Liver (tissue), 9 donors: ENCODE results near the gene STXBP4. TPM values are rescaled to one million over a fixed set of nuclear protein-coding genes. Genes with fewer than 3 reads are reported as not detected.

Experiments used
- DNase-seq: peaks from one replicate; pipeline ENCODE4 v3.0.0-alpha.2; 2017; ENCODE audit warnings: low spot score
- H3K27ac ChIP-seq, 2 donors: one replicate each; pipeline ENCODE4 v1.7.0; 2013; ENCODE audit warnings: inconsistent platforms in 2 of 2, low read length in 2 of 2, control low read depth in 1 of 2, low read depth in 1 of 2, mild to moderate bottlenecking in 1 of 2
- H3K27me3 ChIP-seq, 4 donors: one replicate each; pipeline versions ENCODE4 v1.6.1 to v1.7.0; 2013; ENCODE audit warnings: low read length in 3 of 4, inconsistent platforms in 1 of 4, mild to moderate bottlenecking in 1 of 4, moderate library complexity in 1 of 4; ENCODE audit not compliant: control insufficient read depth in 4 of 4, insufficient read depth in 4 of 4
- H3K36me3 ChIP-seq, 4 donors: one replicate each; pipeline versions ENCODE4 v1.6.1 to v1.7.0; 2013; ENCODE audit warnings: low read length in 3 of 4, mild to moderate bottlenecking in 3 of 4, low read depth in 1 of 4, moderate library complexity in 1 of 4; ENCODE audit not compliant: control insufficient read depth in 4 of 4, insufficient read depth in 3 of 4
- H3K4me1 ChIP-seq, 4 donors: one replicate each; pipeline versions ENCODE4 v1.6.1 to v1.7.0; 2013; ENCODE audit warnings: low read length in 3 of 4, mild to moderate bottlenecking in 3 of 4, moderate library complexity in 1 of 4; ENCODE audit not compliant: control insufficient read depth in 4 of 4, insufficient read depth in 4 of 4
- H3K4me3 ChIP-seq, 3 donors: one replicate each; pipeline versions ENCODE4 v1.6.1 to v1.7.0; 2013; ENCODE audit warnings: low read length in 3 of 3, control low read depth in 1 of 3, low read depth in 1 of 3, mild to moderate bottlenecking in 1 of 3
- H3K9ac ChIP-seq, 2 donors: one replicate each; pipeline ENCODE4 v1.7.0; 2013; ENCODE audit warnings: low read length in 2 of 2, mild to moderate bottlenecking in 2 of 2, moderate library complexity in 2 of 2, control low read depth in 1 of 2, low read depth in 1 of 2
- H3K9me3 ChIP-seq, 4 donors: one replicate each; pipeline versions ENCODE4 v1.6.1 to v1.7.0; 2013; ENCODE audit warnings: low read length in 3 of 4; ENCODE audit not compliant: control insufficient read depth in 4 of 4
- ATF3 ChIP-seq: IDR thresholded peaks from 2 replicates; pipeline ENCODE4 v1.6.1; 2016; ENCODE audit warnings: antibody characterized with exemption
- CTCF ChIP-seq: fragments of 150-350 bp; IDR thresholded peaks from 2 replicates; pipeline ENCODE4 v1.5.1; 2017; ENCODE audit warnings: improper control_type of control experiment, low read depth, low read length; ENCODE audit not compliant: missing input control
- EGR1 ChIP-seq, 2 donors: IDR thresholded peaks; 2 replicates each; pipeline ENCODE4 v1.6.1; 2016 to 2018; ENCODE audit warnings: antibody characterized with exemption in 2 of 2, low read depth in 2 of 2
- FOXA1 ChIP-seq: IDR thresholded peaks from 2 replicates; pipeline ENCODE4 v1.6.1; 2016; ENCODE audit warnings: antibody characterized with exemption
- FOXA2 ChIP-seq: IDR thresholded peaks from 2 replicates; pipeline ENCODE4 v1.6.1; 2016; ENCODE audit warnings: antibody characterized with exemption
- GABPA ChIP-seq, 2 donors: IDR thresholded peaks in 1 of 2; conservative IDR thresholded peaks in 1 of 2; 2 replicates each; pipeline ENCODE4 v1.6.1; 2016; ENCODE audit warnings: antibody characterized with exemption in 2 of 2, mild to moderate bottlenecking in 1 of 2, moderate library complexity in 1 of 2
- HNF4A ChIP-seq, 2 donors: conservative IDR thresholded peaks; 2 replicates each; pipeline ENCODE4 v1.6.1; 2016; ENCODE audit warnings: antibody characterized with exemption in 2 of 2, mild to moderate bottlenecking in 2 of 2
- HNF4G ChIP-seq: IDR thresholded peaks from 2 replicates; pipeline ENCODE4 v1.6.1; 2016; ENCODE audit warnings: antibody characterized with exemption
- JUND ChIP-seq, 2 donors: IDR thresholded peaks; 2 replicates each; pipeline ENCODE4 v1.6.1; 2016; ENCODE audit warnings: antibody characterized with exemption in 2 of 2
- MAX ChIP-seq: IDR thresholded peaks from 2 replicates; pipeline ENCODE4 v1.6.1; 2016; ENCODE audit warnings: antibody characterized with exemption
- NR2F2 ChIP-seq: IDR thresholded peaks from 2 replicates; pipeline ENCODE4 v1.6.1; 2016; ENCODE audit warnings: antibody characterized with exemption
- RAD21 ChIP-seq, 2 donors: IDR thresholded peaks; 2 replicates each; pipeline ENCODE4 v1.6.1; 2016; ENCODE audit warnings: antibody characterized with exemption in 2 of 2, mild to moderate bottlenecking in 2 of 2
- REST ChIP-seq: IDR thresholded peaks from 2 replicates; pipeline ENCODE4 v1.6.1; 2016; ENCODE audit warnings: antibody characterized with exemption, mild to moderate bottlenecking
- RXRA ChIP-seq, 2 donors: IDR thresholded peaks; 2 replicates each; pipeline ENCODE4 v1.6.1; 2017 to 2018; ENCODE audit warnings: antibody characterized with exemption in 2 of 2, mild to moderate bottlenecking in 1 of 2
- TAF1 ChIP-seq: conservative IDR thresholded peaks from 2 replicates; pipeline ENCODE4 v1.6.1; 2016; ENCODE audit warnings: antibody characterized with exemption, mild to moderate bottlenecking
- YY1 ChIP-seq: IDR thresholded peaks from 2 replicates; pipeline ENCODE4 v1.6.1; 2016; ENCODE audit warnings: antibody characterized with exemption, mild to moderate bottlenecking
- WGBS: extraction: QIAGEN DNeasy Blood & Tissue Kit; methylation state at CpG from one replicate; pipeline ENCODE4 v1.1.7; 2013; 5-methylcytosine and 5-hydroxymethylcytosine counted together
- polyA plus RNA-seq, 2 donors: library from polyadenylated mRNA; stranded (reverse) in 1 of 2; unstranded in 1 of 2; fragments of 200-250 nt in 1 of 2; fragments of >200 nt in 1 of 2; fragmentation: Nextera tagmentation in 1 of 2; extraction: Ambion mirVana in 1 of 2; gene quantifications; one replicate each; pipeline versions ENCODE4 v1.2.1 to v1.2.3, GENCODE V29; 2013 to 2015
- total RNA-seq, 2 donors: library from RNA; depleted of rRNA; stranded (reverse); fragments of >200 nt; gene quantifications; one replicate each; pipeline ENCODE4 v1.2.3, GENCODE V29; 2014
- donor health status: healthy.
- donor health status: healthy.
- donor health status: healthy.
- donor health status: healthy.
- donor health status: healthy.

Gene STXBP4
- total and polyA plus RNA-seq, 4 donors = 1.5 to 12.6 (median 3.5) TPM

GRCh38 chr17:55037828-55038227 is 69.3 kb downstream of the STXBP4 start:
- no peak overlapping the region for H3K9ac ChIP-seq
- 83% methylated on average over 1 of the region's 1 CpG for WGBS
- H3K9me3 ChIP-seq = no peaks in the 10 kb centered on the region
- H3K27ac ChIP-seq = no peak overlapping the region
- DNase-seq = no peak
- H3K4me1 ChIP-seq = no peaks in the 10 kb centered on the region
- TF ChIP-seq HNF4G = no peak
- no peak overlapping the region for H3K4me3 ChIP-seq
- H3K27me3 ChIP-seq = no peaks in the 10 kb centered on the region
- H3K36me3 ChIP-seq = no peaks in the 10 kb centered on the region

- Histone ChIP-seq H3K4me1 (no peaks in the 10 kb centered on the region), H3K27ac (no peak overlapping the region), H3K36me3 (no peaks in the 10 kb centered on the region), H3K9ac (no peak overlapping the region), H3K9me3 (no peaks in the 10 kb centered on the region), H3K4me3 (no peak overlapping the region), H3K27me3 (no peaks in the 10 kb centered on the region)
- 97% methylated on average over 1 of the region's 1 CpG for WGBS
- TF ChIP-seq YY1 (no peak), JUND (IDR thresholded peaks at IDR 0.05) (no peak), FOXA1 (no peak), FOXA2 (no peak), REST (no peak), HNF4G (no peak), ATF3 (no peak), RXRA (IDR thresholded peaks at IDR 0.05) (no peak), EGR1 (IDR thresholded peaks at IDR 0.05; ENCODE audit: low read depth in 2 of 2) (no peak), HNF4A (conservative IDR thresholded peaks at IDR 0.05) (no peak)
- no peak for DNase-seq
Observed at GRCh38 chr17:55038291-55038690, 69.7 kb downstream of the STXBP4 start.

GRCh38 chr17:55040611-55041010 is 72.0 kb downstream of the STXBP4 start:
- Histone ChIP-seq H3K36me3 (no peaks in the 10 kb centered on the region), H3K9me3 (no peaks in the 10 kb centered on the region), H3K27ac (no peak overlapping the region), H3K4me3 (no peak overlapping the region), H3K4me1 (no peaks in the 10 kb centered on the region), H3K27me3 (no peaks in the 10 kb centered on the region), H3K9ac (no peak overlapping the region)
- TF ChIP-seq CTCF (no peak), RAD21 (IDR thresholded peaks at IDR 0.05) (no peak), JUND (IDR thresholded peaks at IDR 0.05) (no peak), FOXA2 (no peak), NR2F2 (no peak), ATF3 (no peak), RXRA (IDR thresholded peaks at IDR 0.05) (no peak), TAF1 (no peak), REST (no peak), MAX (no peak), HNF4A (conservative IDR thresholded peaks at IDR 0.05) (no peak), YY1 (no peak), FOXA1 (no peak), EGR1 (IDR thresholded peaks at IDR 0.05; ENCODE audit: low read depth in 2 of 2) (no peak), GABPA (IDR thresholded peaks at IDR 0.05 in 1 of 2, conservative IDR thresholded peaks at IDR 0.05 in 1 of 2) (no peak)
- WGBS = 79% methylated on average over 4 of the region's 4 CpGs
- DNase-seq = no peak
